WTC11 (cell line): ENCODE results near the gene GPALPP1. TPM values are rescaled to one million over a fixed set of nuclear protein-coding genes. Genes with fewer than 3 reads are reported as not detected.

Experiments
- ATAC-seq: fragments of 200-7000 bp; cut with Tn5 transposase; 2 replicates; pipeline ENCODE4 v1.10.0; 2021; ENCODE audit warnings: mild to moderate bottlenecking, moderate library complexity
- CTCF ChIA-PET: fragments of 300-600 bp; sonication (Branson Sonifier 250); formaldehyde crosslinking; loops from one replicate; lab custom pipeline; 2021; ENCODE audit warnings: antibody characterized with exemption; lab: Charles Lee
- POLR2A ChIA-PET: fragments of 350-600 bp; sonication (Branson Sonifier 250); formaldehyde crosslinking; loops from one replicate; lab custom pipeline; 2021; ENCODE audit warnings: antibody characterized with exemption; lab: Charles Lee
- DNase-seq: peaks from one replicate; pipeline ENCODE4 v3.0.0; 2021; ENCODE audit warnings: low spot score
- H3K27ac Mint-ChIP-seq: 2 replicates; pipeline ENCODE4 v1.8.0; 2021; ENCODE audit warnings: mixed read lengths
- H3K27me3 Mint-ChIP-seq: 2 replicates; pipeline ENCODE4 v1.8.0; 2021; ENCODE audit warnings: low read depth, mild to moderate bottlenecking, moderate library complexity, mixed read lengths
- H3K36me3 Mint-ChIP-seq: 2 replicates; pipeline ENCODE4 v1.8.0; 2021; ENCODE audit warnings: mixed read lengths
- H3K4me1 Mint-ChIP-seq: 2 replicates; pipeline ENCODE4 v1.8.0; 2022; ENCODE audit warnings: mixed read lengths
- H3K4me3 Mint-ChIP-seq: 2 replicates; pipeline ENCODE4 v1.8.0; 2021; ENCODE audit warnings: mild to moderate bottlenecking, moderate library complexity, mixed read lengths
- H3K9me3 Mint-ChIP-seq: 2 replicates; pipeline ENCODE4 v1.8.0; 2021; ENCODE audit warnings: mixed read lengths
- AR ChIP-seq: fragments of 250-450 bp; sonication (Bioruptor Pico); IDR thresholded peaks from 2 replicates; pipeline ENCODE4 v1.9.0; 2021; ENCODE audit warnings: mild to moderate bottlenecking
- CTCF ChIP-seq: fragments of 200-600 bp; IDR thresholded peaks from 2 replicates; pipeline ENCODE4 v1.8.0; 2022; ENCODE audit warnings: antibody characterized with exemption
- E2F4 ChIP-seq: sonication (generic); formaldehyde crosslinking; IDR thresholded peaks from 2 replicates; pipeline ENCODE4 v1.8.1; 2022; ENCODE audit warnings: low read depth, mild to moderate bottlenecking, moderate library complexity, missing genetic modification reagents, borderline replicate concordance
- EMX1 ChIP-seq: fragments of 250-450 bp; sonication (Bioruptor Pico); IDR thresholded peaks from 2 replicates; pipeline ENCODE4 v1.8.0; 2021; ENCODE audit warnings: mild to moderate bottlenecking
- GABPB1 ChIP-seq: sonication (generic); formaldehyde crosslinking; IDR thresholded peaks from 2 replicates; pipeline ENCODE4 v1.8.1; 2023; ENCODE audit warnings: mild to moderate bottlenecking, missing genetic modification reagents
- GTF2I ChIP-seq: fragments of 250-450 bp; sonication (Bioruptor Pico); conservative IDR thresholded peaks from 2 replicates; pipeline ENCODE4 v1.4.0; 2021; ENCODE audit warnings: mild to moderate bottlenecking
- NFYB ChIP-seq: sonication (generic); formaldehyde crosslinking; conservative IDR thresholded peaks from 2 replicates; pipeline ENCODE4 v1.8.0; 2022; ENCODE audit warnings: low read depth, missing genetic modification reagents
- PRRX2 ChIP-seq: fragments of 250-450 bp; sonication (Bioruptor Pico); IDR thresholded peaks from 2 replicates; pipeline ENCODE4 v1.8.0; 2021; ENCODE audit warnings: mild to moderate bottlenecking
- ZNF121 ChIP-seq: sonication (generic); formaldehyde crosslinking; IDR thresholded peaks from 2 replicates; pipeline ENCODE4 v1.8.0; 2023; ENCODE audit warnings: missing genetic modification reagents
- ZNF396 ChIP-seq: fragments of 250-450 bp; sonication (Bioruptor Pico); IDR thresholded peaks from 2 replicates; pipeline ENCODE4 v1.8.0; 2021; ENCODE audit warnings: mild to moderate bottlenecking, moderate library complexity, borderline replicate concordance
- total RNA-seq: library from RNA; stranded (reverse); gene quantifications from 3 replicates; pipeline ENCODE4 v1.2.3, GENCODE V29; 2021
- TF ChIP-seq, protein P1 (sequence below): sonication (generic); formaldehyde crosslinking; IDR thresholded peaks from 2 replicates; pipeline ENCODE4 v1.8.0; 2022; ENCODE audit warnings: missing genetic modification reagents
- TF ChIP-seq, protein P2 (sequence below): sonication (generic); formaldehyde crosslinking; IDR thresholded peaks from 2 replicates; pipeline ENCODE4 v1.8.0; 2022; ENCODE audit warnings: mild to moderate bottlenecking, missing genetic modification reagents

GPALPP1 gene
- total RNA-seq, 1 experiment from 2014 or later = 28.9 TPM

DNA sequence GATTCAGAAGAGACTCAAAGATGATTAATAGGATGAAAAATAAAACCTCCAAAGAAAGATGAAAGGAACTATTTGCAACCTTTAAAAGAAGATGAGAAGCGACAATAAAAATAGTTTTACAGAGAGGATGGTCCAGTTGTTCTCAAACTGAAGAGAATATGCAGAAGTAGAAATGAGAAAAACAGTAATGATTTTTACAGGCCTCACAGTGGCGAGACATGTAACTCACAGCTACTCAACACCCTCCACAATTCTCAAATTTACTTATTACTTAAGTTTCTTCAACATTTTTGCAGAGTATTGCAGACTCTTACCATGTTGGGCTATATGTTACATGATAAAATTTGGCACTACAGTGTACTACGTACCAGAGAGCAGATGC lies 20.9 kb upstream of the GPALPP1 start:
- no peak for ATAC-seq
- CTCF ChIA-PET = no interaction called here

DNA sequence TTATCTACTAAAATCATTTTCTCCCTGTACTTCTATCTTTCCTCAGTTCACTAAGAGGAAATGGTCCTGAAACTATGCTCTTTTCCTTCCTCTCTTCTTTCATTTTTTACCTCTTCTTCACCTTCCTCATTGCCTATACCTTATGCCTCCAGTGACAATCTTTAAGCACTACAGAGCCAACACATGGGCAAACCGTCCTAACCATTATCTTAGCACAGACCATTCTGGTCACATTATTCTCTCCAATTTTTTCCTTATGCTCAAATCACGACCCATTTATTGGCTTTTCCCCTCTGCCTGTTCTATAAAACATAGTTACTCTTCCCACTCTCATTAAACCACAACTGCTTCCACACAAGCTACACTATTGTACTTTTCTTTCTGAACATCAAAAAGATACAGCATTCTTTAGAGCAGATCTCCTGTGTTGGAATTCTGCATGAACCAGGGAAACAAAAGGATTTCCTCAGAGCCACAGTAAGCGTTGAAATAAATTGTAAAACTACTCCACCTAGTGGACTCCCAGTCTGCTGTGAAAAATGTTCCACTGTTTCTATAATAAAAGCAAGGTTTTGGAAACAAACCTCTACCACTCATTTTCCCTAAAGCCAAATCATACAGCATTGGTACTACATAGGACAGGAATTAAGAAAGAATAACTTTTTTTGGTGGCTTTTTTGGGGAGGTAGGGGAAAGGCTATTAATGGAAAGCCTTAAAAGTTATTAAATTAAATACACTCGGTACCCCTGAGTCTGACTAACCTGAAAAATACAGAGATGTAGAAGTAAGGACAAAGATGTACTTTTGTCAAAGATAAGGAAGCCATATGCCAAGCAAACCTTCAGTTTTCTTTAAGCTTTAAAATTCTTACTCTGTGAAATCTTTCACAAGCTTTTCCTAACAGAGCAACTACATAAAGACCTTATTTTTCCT lies 19.5 kb upstream of the GPALPP1 start:
- Mint-ChIP-seq H3K4me3 (no peak overlapping the region), H3K4me1 (peaks cover 4% of the 10 kb centered on the region), H3K27me3 (no peaks in the 10 kb centered on the region), H3K9me3 (peaks cover 4% of the 10 kb centered on the region), H3K36me3 (peaks cover 25% of the 10 kb centered on the region)
- DNase-seq = no peak
- peak; percentile 81 for ATAC-seq
- peak; percentile 56; the same call in 1 of the 2 replicates for TF ChIP-seq CTCF
- TF ChIP-seq GTF2I (CRISPR knock-in tag) = no peak
- TF ChIP-seq, all 79 proteins: peak for 1
- H3K27ac Mint-ChIP-seq = no peak overlapping the region
- ChIA-PET CTCF (interaction anchor here (0.8 to 1.5 kb wide), 2 partner anchors 66 to 486 kb away, joined by 3 to 4 read pairs; no protein-coding TSS in a partner anchor), POLR2A (no interaction called here)

More for the DNA sequence above, 20.9 kb upstream of the GPALPP1 start:
- TF ChIP-seq EMX1 (CRISPR knock-in tag) = no peak
- TF ChIP-seq, all 79 proteins: peak for 0
- Mint-ChIP-seq H3K4me3 (no peak overlapping the region), H3K36me3 (peaks cover 38% of the 10 kb centered on the region), H3K9me3 (peaks cover 17% of the 10 kb centered on the region), H3K27ac (no peak overlapping the region), H3K4me1 (peaks cover 4% of the 10 kb centered on the region), H3K27me3 (no peaks in the 10 kb centered on the region)
- DNase-seq = no peak
- POLR2A ChIA-PET = no interaction called here

- POLR2A ChIA-PET = no interaction called here
- Mint-ChIP-seq H3K9me3 (no peaks in the 10 kb centered on the region), H3K4me3 (no peak overlapping the region), H3K27ac (no peak overlapping the region), H3K4me1 (peaks cover 4% of the 10 kb centered on the region), H3K27me3 (no peaks in the 10 kb centered on the region), H3K36me3 (peaks cover 16% of the 10 kb centered on the region)
- no peak for ATAC-seq
- TF ChIP-seq AR (CRISPR knock-in tag) (no peak), ZNF396 (no peak), EMX1 (CRISPR knock-in tag) (no peak), E2F4 (CRISPR knock-in tag) (no peak), GABPB1 (no peak), ZNF121 (CRISPR knock-in tag) (no peak), PRRX2 (CRISPR knock-in tag) (no peak), NFYB (no peak)
- TF ChIP-seq, protein P1, sequence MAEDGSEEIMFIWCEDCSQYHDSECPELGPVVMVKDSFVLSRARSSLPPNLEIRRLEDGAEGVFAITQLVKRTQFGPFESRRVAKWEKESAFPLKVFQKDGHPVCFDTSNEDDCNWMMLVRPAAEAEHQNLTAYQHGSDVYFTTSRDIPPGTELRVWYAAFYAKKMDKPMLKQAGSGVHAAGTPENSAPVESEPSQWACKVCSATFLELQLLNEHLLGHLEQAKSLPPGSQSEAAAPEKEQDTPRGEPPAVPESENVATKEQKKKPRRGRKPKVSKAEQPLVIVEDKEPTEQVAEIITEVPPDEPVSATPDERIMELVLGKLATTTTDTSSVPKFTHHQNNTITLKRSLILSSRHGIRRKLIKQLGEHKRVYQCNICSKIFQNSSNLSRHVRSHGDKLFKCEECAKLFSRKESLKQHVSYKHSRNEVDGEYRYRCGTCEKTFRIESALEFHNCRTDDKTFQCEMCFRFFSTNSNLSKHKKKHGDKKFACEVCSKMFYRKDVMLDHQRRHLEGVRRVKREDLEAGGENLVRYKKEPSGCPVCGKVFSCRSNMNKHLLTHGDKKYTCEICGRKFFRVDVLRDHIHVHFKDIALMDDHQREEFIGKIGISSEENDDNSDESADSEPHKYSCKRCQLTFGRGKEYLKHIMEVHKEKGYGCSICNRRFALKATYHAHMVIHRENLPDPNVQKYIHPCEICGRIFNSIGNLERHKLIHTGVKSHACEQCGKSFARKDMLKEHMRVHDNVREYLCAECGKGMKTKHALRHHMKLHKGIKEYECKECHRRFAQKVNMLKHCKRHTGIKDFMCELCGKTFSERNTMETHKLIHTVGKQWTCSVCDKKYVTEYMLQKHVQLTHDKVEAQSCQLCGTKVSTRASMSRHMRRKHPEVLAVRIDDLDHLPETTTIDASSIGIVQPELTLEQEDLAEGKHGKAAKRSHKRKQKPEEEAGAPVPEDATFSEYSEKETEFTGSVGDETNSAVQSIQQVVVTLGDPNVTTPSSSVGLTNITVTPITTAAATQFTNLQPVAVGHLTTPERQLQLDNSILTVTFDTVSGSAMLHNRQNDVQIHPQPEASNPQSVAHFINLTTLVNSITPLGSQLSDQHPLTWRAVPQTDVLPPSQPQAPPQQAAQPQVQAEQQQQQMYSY = no peak
- TF ChIP-seq, protein P2, sequence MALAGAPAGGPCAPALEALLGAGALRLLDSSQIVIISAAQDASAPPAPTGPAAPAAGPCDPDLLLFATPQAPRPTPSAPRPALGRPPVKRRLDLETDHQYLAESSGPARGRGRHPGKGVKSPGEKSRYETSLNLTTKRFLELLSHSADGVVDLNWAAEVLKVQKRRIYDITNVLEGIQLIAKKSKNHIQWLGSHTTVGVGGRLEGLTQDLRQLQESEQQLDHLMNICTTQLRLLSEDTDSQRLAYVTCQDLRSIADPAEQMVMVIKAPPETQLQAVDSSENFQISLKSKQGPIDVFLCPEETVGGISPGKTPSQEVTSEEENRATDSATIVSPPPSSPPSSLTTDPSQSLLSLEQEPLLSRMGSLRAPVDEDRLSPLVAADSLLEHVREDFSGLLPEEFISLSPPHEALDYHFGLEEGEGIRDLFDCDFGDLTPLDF = no peak
- TF ChIP-seq, all 79 proteins: peak for 0
- CTCF ChIA-PET = interaction anchor here (1.3 to 1.5 kb wide), 2 partner anchors 30 to 65 kb away, joined by 3 read pairs; no protein-coding TSS in a partner anchor
- DNase-seq = no peak
Measured at GRCh38 chr13:44971656-44972595, 17.4 kb upstream of the GPALPP1 start.
